DMS53 treated with DMSO at 0.1 percent for 48 hours (cell line): ENCODE measurements around the gene IBA57.
"Not testable (repeated sequence)": the region's sequence is repeated elsewhere in the genome, so short reads cannot be mapped to it uniquely, and the experiment has no call there.

Experiments used
- DNase-seq: peaks from one replicate; lab custom pipeline; 2025; ENCODE audit not compliant: unreplicated experiment; lab: John Stamatoyannopoulos, UW

IBA57 gene

DNA sequence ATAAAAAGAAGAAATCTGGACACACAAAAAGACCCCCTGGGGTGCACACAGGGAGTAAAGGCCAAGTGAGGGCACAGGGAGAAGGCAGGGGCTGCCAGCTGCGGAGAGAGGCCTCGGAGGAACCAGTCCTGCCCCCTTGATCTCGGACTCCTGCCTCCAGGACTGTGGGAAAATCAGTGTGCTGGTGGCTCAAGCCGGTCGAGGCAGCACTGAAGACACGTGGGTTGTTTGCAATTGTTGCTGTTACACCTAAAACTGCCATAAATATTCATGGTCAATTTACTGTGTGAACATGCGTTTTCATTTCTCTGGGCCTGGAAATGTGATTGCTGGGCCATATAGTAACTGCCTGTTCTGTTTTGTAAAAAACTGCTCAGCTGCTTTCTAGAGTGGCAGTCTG is 18.5 kb downstream of the IBA57 start:
- no peak for DNase-seq

DNA sequence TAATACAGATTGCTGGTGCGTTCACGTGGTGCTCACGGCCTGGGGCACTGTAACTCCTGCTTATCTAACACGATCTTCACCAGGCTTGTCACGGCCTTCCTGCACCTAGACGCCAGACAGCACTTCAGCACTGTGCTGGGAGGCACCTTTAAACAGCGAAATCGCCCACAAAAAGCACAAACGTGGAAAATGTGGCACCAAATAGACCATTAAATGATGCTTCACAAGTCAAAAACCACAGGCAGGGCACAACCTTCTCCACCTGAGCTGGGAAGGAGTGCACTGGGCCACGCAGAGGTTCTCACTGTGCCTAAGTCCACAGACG is 20.0 kb downstream of the IBA57 start:
- no peak for DNase-seq

DNA sequence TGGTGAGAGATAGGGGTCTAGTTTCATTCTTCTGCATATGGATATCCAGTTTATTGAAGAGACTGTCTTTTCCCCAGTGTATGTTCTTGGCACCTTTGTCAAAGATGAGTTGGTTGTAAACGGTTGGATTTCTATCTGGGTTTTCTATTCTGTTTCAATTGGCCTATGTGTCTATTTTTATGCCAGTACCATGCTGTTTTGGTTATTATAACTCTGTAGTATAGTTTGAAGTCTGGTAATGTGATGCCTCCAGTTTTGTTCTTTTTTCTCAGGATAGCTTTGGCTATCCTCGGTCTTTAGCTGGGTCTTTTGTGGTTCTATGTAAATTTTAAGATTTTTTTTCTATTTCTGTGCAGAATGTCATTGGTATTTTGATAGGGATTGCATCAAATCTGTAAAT is 22.6 kb downstream of the IBA57 start:
- not testable (repeated sequence) for DNase-seq

DNA sequence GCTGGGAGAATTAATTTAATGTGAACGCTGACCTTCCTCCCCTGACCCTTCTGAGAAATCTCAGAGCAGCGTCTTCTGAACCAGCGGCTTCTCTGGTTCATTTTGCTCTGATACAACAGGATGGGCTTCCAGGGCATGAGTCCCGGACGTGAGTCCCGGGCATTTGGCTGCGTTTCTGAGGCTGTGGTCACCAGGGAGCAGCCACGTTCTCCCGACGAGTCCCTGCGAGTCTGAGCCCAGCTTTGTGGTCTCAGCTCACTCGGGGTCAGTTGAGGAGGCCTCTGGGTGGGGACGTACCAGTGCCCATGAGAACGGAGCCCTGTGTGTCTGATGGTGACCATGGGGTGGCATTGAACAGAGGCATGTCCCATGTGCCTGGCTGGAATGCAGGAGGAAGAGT is 24.6 kb downstream of the IBA57 start:
- no peak for DNase-seq

DNA sequence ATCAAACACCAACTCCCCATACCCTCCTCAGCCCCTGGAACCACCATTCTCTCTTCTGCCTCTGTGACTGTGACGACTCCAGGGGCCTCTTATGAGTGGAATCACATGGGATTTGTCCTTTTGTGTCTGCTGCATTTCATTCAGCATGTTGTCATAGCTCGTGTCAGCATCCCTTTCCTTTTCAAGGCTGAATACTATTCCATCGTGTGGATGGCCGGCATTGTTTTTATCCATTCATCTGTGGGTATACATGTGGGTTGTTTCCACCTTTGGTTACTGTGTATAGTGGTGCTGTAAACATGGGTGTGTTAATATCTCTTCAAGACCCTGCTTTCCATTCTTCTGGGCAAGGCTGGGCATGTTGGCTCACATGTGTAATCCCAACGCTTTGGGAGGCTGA is 25.2 kb downstream of the IBA57 start:
- DNase-seq = no peak

DNA sequence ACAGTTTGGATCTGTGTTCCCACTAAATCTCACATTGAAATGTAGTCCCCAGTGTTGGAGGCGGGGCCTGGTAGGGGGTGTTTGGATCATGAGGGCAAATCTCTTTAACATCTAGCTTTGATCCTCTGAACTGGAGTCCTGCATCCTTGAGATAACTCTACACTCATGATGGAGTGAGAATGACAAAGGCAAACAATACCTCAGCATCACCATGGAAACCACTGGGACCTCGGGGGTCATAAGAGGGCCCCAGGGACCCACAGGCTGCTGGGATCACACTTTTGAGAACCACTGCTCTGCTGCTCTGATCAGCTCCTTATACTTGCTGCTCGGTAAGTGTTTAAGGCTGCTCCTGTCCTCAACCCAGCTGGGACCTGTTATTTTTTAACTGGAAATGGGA is 28.8 kb downstream of the IBA57 start:
- no peak for DNase-seq

DNA sequence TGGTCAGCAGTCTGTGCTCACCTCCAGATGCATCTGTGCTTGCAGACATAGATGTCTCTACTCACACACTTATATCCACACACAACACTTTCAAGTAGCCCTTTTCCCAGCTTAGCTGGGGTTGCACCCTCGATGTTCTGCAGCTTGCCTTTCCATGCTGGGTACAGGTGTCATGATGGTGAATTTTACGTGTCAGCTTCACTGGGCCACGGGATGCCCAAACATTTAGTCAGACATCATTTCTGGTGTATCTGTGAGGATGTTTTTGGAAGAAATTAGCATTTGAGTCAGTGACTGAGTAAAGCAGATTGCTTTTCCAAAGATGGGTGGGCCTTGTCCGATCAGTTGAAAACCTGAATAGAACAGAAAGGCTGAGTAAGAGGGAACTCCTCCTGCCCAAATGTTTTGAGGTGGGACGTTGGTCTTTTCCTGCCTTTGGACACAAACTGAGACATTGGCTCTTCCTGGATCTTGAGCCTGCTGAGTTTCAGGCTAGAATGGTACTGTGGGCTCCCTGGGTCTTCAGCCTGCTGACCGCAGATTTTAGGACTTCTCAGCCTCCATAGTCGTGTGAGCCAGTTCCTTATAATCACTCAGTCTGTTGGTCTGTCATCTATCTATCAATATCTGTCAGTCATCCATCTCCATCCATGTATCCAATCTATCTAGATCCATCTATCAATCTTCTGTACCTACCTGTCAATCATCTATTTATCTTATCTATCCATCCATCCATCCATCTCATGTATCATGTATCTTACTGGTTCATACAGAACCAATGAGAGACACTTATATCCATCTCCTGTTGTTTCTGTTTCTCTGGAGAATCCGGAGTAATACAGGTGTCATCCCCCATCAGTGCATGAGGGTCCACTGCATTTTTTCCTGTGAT is 29.6 kb downstream of the IBA57 start:
- DNase-seq = no peak

DNA sequence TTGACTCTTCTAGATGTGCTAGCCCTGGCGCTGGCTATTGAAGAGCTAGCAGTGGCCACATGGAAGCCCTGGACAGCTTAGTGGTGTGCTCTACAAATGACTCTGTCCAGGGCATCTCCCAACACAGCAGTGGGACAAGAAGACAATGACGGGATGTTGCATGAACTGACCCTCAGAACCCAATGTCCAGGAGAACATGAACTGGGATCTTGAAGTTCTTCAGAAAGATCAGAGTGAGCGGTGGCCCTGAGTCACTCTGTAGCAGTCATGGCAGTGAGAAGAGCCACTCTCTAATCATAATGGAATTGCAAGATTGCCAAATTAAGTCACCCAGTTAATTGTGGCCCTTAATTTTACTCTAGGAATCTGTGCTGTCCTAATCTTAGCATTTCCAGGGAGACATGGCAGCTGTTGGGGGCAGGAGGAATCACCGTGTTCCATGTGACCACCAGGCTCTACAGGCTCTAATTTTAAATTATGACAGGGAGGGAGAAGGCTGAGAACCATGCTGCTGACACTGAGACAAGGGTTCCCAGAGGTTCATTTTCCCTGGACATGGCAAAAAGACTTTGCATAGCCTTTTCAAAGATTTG is 32.0 kb downstream of the IBA57 start:
- no peak for DNase-seq

DNA sequence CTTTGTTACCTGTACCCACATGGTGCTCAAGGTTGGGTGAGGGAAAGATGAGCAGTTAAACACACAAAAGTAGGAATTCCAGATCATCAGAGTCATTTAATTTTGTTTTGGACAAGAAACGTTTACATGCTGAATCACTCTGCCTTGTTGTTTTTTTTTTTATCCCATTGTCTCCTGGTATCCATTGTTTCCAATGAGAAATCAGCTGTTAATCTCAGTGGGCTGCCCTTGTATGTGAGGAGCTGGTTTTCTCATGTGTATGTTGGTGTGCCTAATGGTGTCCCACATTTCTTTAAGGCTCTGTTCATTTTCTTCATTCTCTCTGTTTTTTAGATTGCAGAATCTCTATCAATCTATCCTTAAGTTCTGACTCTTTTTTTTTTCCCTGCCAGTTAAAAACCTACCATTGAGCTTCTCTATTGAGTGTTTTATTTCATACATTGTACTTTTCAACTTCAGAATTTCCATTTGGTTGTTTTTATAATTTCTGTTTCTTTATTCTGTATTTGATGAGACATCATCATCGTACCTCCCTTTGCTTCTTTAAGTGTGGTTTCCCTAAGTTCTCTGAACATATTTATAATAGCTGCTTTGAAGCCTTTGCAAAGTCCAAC is 33.5 kb downstream of the IBA57 start:
- no peak for DNase-seq

DNA sequence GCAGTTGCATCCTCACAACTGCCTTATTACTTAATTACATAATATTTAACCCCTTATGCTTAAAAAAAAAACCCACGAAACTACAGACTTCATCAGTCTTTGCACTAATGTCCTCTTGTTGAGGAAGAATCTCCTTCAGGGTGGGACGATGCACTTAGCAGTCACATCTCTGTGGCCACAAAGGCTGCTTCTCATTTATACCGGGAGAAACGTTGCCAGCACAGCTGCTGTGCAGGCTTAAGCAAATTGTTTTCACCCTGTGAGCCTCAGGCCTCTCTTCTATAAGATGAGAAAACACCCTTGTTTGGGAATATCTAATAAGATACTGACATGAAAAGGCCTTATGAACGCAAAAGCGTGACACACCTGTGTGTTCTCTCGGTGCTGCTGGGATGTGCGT is 39.4 kb downstream of the IBA57 start:
- no peak for DNase-seq

DNA sequence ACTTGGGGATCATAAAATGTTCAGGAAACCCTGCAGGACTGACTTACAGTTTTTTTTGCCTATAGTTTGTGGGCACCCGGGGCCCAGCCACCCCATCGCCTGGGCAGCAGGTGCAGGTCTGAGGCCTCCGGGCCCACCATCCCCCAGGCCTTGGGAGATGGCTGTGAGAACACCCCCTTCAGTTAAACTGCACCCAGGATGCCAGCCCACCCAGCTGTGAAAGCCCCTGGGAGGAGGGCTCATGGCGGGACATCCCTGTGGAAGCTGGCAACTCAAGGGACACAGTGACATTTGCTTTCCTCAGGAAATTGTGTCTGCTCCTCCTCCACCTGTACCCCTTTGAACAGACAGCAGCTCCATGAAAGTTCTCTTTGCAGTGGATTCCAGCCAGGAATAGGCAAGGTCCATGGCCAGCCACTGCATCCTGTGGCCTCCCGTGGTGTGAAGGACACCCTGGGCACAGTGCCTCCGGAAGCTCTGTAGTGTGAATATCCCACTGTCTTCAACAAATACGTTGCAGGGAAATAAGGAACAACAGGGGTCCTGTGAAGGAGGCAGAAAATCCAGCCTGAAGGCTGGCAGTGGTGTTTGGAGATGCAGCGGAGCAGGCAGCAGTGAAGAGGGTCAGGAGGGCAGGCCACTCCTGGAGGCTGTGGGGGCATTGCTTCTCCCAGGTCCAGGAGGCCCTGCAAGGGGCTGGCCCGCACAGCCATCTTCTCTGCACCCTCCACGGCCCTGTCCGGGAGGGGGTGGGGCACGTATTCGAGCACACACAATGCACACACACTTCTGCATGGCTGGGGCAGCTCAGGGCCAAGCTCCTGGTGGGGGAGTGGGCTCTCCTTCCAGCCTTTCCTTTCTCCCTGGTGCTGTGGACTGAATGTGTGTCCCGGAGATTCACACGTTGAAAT is 40.2 kb downstream of the IBA57 start:
- DNase-seq = no peak

DNA sequence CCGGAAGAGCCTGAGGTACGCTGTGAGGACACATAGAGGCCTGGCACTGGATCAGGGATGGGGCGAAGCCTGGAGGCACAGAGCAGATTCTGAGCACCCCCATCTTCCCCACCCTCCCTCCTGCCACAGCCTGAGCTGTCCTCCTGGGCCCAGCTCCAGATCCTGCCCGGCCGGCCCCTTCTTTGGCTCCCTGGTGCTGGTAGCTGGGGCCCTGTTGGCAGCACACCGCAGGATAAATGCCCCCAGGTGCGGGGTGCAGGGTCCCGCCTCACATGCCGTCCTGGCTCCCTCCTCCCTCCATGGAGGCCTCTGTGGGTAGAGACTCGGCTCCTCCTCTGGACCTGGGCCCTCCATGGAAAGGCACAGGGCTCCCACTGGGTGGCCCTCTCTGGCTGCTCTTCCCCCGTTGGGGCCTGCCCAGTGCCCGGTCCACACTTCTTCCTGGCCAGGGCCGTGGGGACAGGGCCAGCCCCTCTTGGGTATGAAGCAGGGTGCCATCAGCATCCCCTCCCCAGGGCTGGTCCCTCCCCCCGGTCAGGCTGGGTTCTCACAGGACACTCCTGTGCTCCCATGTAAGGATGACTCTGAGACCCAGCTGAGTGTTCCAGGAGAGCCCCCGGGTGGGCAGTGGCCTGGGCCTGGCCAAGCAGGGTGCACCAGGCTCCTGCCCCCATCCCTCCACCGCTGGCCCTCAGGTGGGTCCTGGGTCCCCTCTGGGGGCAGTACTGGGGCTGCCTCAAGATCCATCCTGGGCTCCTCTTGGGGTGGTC is 41.2 kb downstream of the IBA57 start:
- DNase-seq = no peak

DNA sequence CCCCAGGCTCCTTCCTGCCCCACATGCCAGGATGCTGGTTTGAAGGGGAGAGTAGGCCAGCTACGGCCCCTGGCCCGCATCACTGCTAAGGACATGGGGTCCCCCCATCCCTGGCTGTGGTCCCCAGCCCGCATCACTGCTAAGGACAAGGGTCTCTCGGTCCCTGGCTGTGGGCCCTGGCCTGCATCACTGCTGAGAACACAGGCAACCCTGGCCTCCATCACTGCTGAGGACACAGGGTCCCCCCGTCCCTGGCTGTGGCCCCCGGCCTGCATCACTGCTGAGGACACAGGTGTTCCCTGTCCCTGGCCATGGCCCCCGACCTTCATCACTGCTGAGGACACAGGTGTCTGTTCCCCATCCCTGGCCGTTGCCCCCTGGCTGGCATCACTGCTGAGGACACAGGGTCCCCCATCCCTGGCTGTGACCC is 41.8 kb downstream of the IBA57 start:
- DNase-seq = no peak

DNA sequence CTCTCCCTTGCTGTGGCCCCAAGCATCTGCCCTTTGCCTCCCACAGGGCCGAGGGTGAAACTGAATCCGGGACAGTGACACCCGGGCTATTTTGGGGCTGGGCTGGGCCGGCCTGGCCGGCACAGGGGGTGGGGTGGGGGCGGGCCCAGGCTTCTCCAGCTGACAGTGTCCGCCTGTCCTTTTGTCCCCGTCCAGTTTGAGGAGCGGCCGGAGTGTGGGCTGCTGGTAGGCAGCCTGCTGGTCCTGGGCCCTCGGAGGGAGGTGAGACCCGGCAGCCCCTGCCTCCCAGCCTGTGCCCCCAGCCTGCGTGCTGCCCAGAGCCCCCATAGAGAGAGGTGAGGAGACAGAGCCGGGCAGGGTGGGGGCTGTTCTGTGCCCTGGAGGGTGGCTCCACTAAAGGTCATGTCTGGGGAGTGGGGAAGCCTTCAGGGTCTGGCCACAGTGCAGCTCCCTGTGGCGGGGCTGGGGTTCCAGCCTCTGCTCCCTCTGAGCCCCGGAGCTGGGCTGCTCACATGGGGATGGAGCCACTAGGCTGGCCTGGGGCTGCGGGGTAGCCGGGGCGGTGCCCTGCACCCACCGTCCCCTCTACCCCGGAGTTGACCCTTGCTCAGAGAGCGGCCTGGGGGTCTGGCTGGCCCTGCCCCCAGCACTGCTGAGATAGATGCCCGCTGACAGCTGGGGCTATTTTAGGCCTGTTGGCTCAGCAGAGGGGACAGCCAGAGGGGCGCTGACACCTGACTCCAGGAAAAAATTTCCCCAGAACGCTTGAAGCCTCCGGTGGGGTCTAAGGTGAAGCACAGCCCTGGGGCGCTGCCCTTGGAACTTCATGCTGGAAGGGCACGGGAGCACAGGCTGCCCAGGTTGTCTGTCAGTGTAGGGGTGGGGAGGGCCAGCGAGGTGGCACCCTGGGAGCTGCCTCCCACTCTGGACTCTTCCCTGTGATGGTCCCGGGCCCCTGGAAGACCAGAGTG is 42.5 kb downstream of the IBA57 start, which contains the start of gene OBSCN:
OBSCN (plus strand) TSS at position 194 of the 971 bp plus-strand sequence. CDS start 3,740 bp downstream, outside the sequence.
- DNase-seq = no peak

DNA sequence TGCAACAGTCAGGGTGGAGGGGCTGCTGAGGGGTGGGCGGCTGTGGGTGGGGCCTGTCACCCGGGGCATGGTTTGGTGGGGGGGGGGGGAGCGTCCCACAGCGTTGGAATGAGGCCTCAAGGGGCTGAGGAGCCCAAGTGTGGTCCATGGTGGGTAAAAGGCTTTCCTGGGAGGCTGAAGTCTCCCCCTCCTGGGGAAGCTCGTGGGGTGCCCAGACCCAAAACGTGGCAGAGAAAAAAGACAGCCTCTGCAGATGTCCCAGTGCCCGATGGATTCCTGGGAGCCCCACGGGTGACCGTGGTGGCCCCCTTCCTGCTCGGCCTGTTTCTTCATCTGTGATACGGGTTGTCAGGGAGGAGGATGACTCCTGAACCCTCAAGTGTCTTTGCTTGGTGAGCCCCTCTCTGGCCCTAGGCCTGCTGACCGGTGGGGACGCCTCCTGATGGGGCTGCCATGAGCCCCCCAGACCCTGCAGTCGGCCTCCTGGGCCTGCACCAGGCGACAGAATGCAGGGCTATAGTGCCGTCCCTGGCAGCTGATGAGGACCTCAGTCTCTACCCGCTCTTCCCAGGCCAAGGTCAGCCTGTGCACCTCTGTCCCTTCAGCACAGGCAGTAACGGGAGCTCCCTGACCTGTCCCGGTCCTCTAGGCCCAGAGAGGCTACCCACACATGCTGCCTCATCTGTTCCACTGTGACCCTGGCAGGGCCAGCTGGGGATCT is 43.4 kb downstream of the IBA57 start:
- no peak for DNase-seq

DNA sequence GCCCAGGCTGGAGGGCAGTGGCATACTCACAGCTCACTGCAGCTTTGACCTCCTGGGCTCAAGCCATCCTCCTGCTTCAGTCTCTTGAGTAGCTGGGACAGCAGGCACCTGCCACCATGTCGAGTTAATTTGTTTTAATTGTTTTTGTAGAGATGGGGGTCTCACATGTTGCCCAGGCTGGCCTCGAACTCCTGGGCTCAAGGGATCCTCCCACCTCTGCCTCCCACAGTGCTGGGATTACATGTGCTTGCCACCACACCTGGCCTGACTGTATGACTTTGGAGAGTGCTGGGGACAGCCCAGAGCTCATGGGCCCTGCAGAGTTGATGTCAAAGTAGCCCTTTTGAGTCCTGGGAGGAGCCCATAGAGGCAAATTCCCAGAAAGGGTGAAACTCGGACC is 44.1 kb downstream of the IBA57 start:
- DNase-seq = no peak

DNA sequence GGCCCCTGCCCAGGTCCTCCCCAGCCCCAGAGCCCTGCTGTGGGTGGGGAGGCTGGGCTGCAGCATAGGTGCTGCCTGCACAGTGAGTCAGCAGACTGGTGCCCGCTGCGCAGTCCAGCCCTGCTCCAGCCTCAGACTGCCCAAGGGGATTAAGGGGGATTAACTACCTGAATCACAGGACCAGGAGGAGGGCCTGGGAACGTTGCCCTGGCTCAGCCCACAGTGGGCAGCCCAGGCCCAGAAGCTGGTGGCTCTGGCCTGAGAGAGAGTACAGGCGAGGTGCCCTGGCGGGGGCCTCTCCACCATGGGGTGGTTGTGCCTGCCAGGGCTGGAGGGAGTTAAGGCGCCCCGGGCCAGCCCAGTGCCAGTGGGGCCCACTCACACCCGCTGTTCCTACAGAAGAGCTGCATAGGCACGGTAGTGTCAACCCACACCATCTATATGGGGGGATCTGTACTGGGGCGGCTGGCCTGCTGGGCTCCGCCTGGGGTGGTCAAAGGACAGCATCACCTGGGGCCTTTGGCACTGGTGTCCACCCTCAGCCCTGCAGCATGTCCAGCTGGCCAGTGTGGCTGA is 44.6 kb downstream of the IBA57 start:
- no peak for DNase-seq
